Transverse colon (tissue), 4 donors: Measurements from ENCODE around the gene VSIG10L2. TPM values are rescaled to one million over a fixed set of nuclear protein-coding genes. Genes with fewer than 3 reads are reported as not detected.

ENCODE experiments used
- DNase-seq: peaks from one replicate; pipeline ENCODE4 v3.0.0-alpha.2; 2019
- H3K27ac ChIP-seq, 4 donors: fragments of 200-600 bp; sonication (generic); 2 replicates each; pipeline ENCODE4 v1.5.1; 2016 to 2018; ENCODE audit warnings: inconsistent platforms in 4 of 4
- H3K27me3 ChIP-seq: fragments of 200-600 bp; sonication (generic); 2 replicates; pipeline ENCODE4 v1.5.1; 2017; ENCODE audit warnings: inconsistent platforms
- H3K36me3 ChIP-seq, 4 donors: fragments of 200-600 bp; sonication (generic); 2 replicates each; pipeline ENCODE4 v1.5.1; 2017 to 2019; ENCODE audit warnings: inconsistent platforms in 4 of 4
- H3K4me1 ChIP-seq, 4 donors: fragments of 200-600 bp; sonication (generic); 2 replicates each; pipeline ENCODE4 v1.5.1; 2017 to 2020; ENCODE audit warnings: inconsistent platforms in 4 of 4
- H3K4me3 ChIP-seq, 4 donors: fragments of 200-600 bp; sonication (generic); 1 replicate in 1 of 4; 2 replicates in 3 of 4; pipeline versions ENCODE4 v1.5.1 to v1.6.1; 2017 to 2019; ENCODE audit warnings: inconsistent platforms in 4 of 4
- H3K9me3 ChIP-seq, 2 donors: fragments of 200-600 bp; sonication (generic); 2 replicates each; pipeline ENCODE4 v1.5.1; 2017 to 2019; ENCODE audit warnings: inconsistent platforms in 2 of 2
- CTCF ChIP-seq, 5 experiments: fragments of 200-600 bp in 3 of 5; fragments of 450-650 bp in 2 of 5; sonication (generic) in 3 of 5; IDR thresholded peaks; 1 replicate in 2 of 5; 2 replicates in 3 of 5; pipeline ENCODE4 v1.5.1; 2016 to 2017; ENCODE audit warnings: antibody characterized with exemption in 5 of 5, inconsistent platforms in 3 of 5, mild to moderate bottlenecking in 2 of 5, moderate library complexity in 1 of 5
- EP300 ChIP-seq: sonication (generic); formaldehyde crosslinking; IDR thresholded peaks from one replicate; pipeline ENCODE4 v1.6.1; 2017; ENCODE audit warnings: antibody characterized with exemption, low read depth
- POLR2A ChIP-seq: fragments of 450-650 bp; IDR thresholded peaks from one replicate; pipeline ENCODE4 v1.6.1; 2016; ENCODE audit warnings: antibody characterized with exemption, mild to moderate bottlenecking, moderate library complexity
- POLR2AphosphoS5 ChIP-seq, 3 donors: sonication (generic); formaldehyde crosslinking; IDR thresholded peaks; one replicate each; pipeline ENCODE4 v1.6.1; 2016; ENCODE audit warnings: antibody characterized with exemption in 3 of 3
- WGBS, 2 donors: methylation state at CpG; one replicate each; pipeline ENCODE4 v1.1.5; 2018; ENCODE audit warnings: low coverage in 1 of 2; 5-methylcytosine and 5-hydroxymethylcytosine counted together
- in situ Hi-C, 4 donors: fragments of 200-750 bp; cut with MboI; loops; one replicate each; pipeline versions ENCODE4 v1.15.0 to v1.15.1; 2017; ENCODE audit warnings: low sequenced_read_pairs in 3 of 4, low pct_ligation_motif_present in 1 of 4, low pct_unique_long_range_greater_than_20kb in 1 of 4
- intact Hi-C: fragments of 100-400 bp; cut with DNase I; formaldehyde crosslinking; loops from one replicate; pipeline ENCODE4 v1.15.1; 2023; ENCODE audit warnings: low total_unique reads
- total RNA-seq, 4 donors: library from RNA; depleted of rRNA; stranded (reverse); fragments of >200 nt; gene quantifications; one replicate each; pipeline ENCODE4 v1.1.0, GENCODE V29; 2016

VSIG10L2 gene
- total RNA-seq, 4 donors from 2014 or later, result not detected

- no peaks in the 10 kb centered on the region for H3K36me3 ChIP-seq
- TF ChIP-seq EP300, result no peak
- in situ Hi-C loops, result no loop called here
- intact Hi-C loops, result no loop called here
- no peak for DNase-seq
- H3K27ac ChIP-seq, result no peak overlapping the region
- WGBS, 2 donors, result 91% methylated on average over 8 of the region's 8 CpGs; no CpG with 5 or more reads in 1 of the 2 donors
- H3K4me3 ChIP-seq, result no peak overlapping the region
- no peaks in the 10 kb centered on the region for H3K4me1 ChIP-seq
- no peaks in the 10 kb centered on the region for H3K9me3 ChIP-seq
- no peaks in the 10 kb centered on the region for H3K27me3 ChIP-seq
These were observed 11.4 kb upstream of the VSIG10L2 start for GRCh38 chr11:125934473-125934872.

GRCh38 chr11:125935056-125935455, 10.8 kb upstream of the VSIG10L2 start:
- TF ChIP-seq POLR2AphosphoS5 (IDR thresholded peaks at IDR 0.05) (no peak), CTCF (IDR thresholded peaks at IDR 0.05) (no peak), POLR2A (no peak), EP300 (no peak)
- intact Hi-C loops (no loop called here), in situ Hi-C loops (no loop called here)
- WGBS, 2 donors, result 93 to 100% methylated on average over 2 of the region's 2 CpGs
- Histone ChIP-seq H3K4me1 (no peaks in the 10 kb centered on the region), H3K27ac (no peak overlapping the region), H3K9me3 (no peaks in the 10 kb centered on the region), H3K27me3 (no peaks in the 10 kb centered on the region), H3K36me3 (no peaks in the 10 kb centered on the region), H3K4me3 (no peak overlapping the region)
- no peak for DNase-seq

- TF ChIP-seq POLR2AphosphoS5 (IDR thresholded peaks at IDR 0.05), result no peak
- TF ChIP-seq EP300, result no peak
- Histone ChIP-seq H3K4me1 (no peaks in the 10 kb centered on the region), H3K27me3 (no peaks in the 10 kb centered on the region), H3K27ac (no peak overlapping the region), H3K36me3 (no peaks in the 10 kb centered on the region), H3K9me3 (no peaks in the 10 kb centered on the region), H3K4me3 (no peak overlapping the region)
- intact Hi-C loops (no loop called here), in situ Hi-C loops (no loop called here)
- 67 to 72% methylated on average over 2 to 12 of the region's 12 CpGs for WGBS, 2 donors
- DNase-seq, result no peak
These were observed 10.1 kb upstream of the VSIG10L2 start for GRCh38 chr11:125935618-125936199.

GRCh38 chr11:125938418-125938817, 7.4 kb upstream of the VSIG10L2 start:
- Histone ChIP-seq H3K27me3 (no peaks in the 10 kb centered on the region), H3K9me3 (no peaks in the 10 kb centered on the region), H3K4me3 (no peak overlapping the region), H3K4me1 (no peaks in the 10 kb centered on the region), H3K36me3 (no peaks in the 10 kb centered on the region), H3K27ac (no peak overlapping the region)
- 88% methylated on average over 5 of the region's 5 CpGs; no CpG with 5 or more reads in 1 of the 2 donors for WGBS, 2 donors
- no peak for TF ChIP-seq POLR2A
- no peak for TF ChIP-seq EP300
- no peak for TF ChIP-seq CTCF (IDR thresholded peaks at IDR 0.05)
- TF ChIP-seq POLR2AphosphoS5 (IDR thresholded peaks at IDR 0.05), result no peak
- DNase-seq, result no peak
- in situ Hi-C loops, result no loop called here
- intact Hi-C loops, result no loop called here

GRCh38 chr11:125939081-125939521, 6.7 kb upstream of the VSIG10L2 start:
- TF ChIP-seq EP300 (no peak), CTCF (IDR thresholded peaks at IDR 0.05) (no peak), POLR2AphosphoS5 (IDR thresholded peaks at IDR 0.05) (no peak), POLR2A (no peak)
- Histone ChIP-seq H3K4me3 (no peak overlapping the region), H3K9me3 (no peaks in the 10 kb centered on the region), H3K27me3 (no peaks in the 10 kb centered on the region), H3K27ac (no peak overlapping the region), H3K4me1 (no peaks in the 10 kb centered on the region), H3K36me3 (no peaks in the 10 kb centered on the region)
- no peak for DNase-seq
- in situ Hi-C loops, result no loop called here
- 62 to 80% methylated on average over 1 to 4 of the region's 4 CpGs for WGBS, 2 donors
- intact Hi-C loops, result no loop called here
